GM21390 (cell line): Measurements from ENCODE around the gene RPS6KB2.
"Not testable (repeated sequence)": the region's sequence is repeated elsewhere in the genome, so short reads cannot be mapped to it uniquely, and the experiment has no call there.

ENCODE experiments used
- ATAC-seq: cut with Tn5 transposase; IDR thresholded peaks from one replicate; pipeline ENCODE4 v1.9.1; 2021; ENCODE audit not compliant: unreplicated experiment

Gene RPS6KB2

GRCh38 chr11:67397536-67397935 is 30.8 kb upstream of the RPS6KB2 start:
- no peak for ATAC-seq

GRCh38 chr11:67397986-67398660 is 30.2 kb upstream of the RPS6KB2 start:
- ATAC-seq = no peak

- no peak for ATAC-seq
These were observed 29.4 kb upstream of the RPS6KB2 start for GRCh38 chr11:67398661-67399563.

GRCh38 chr11:67400251-67400941 is 27.9 kb upstream of the RPS6KB2 start:
- no peak for ATAC-seq

GRCh38 chr11:67400942-67401494 is 27.3 kb upstream of the RPS6KB2 start:
- ATAC-seq = peak; percentile 20

GRCh38 chr11:67401495-67402191 is 26.7 kb upstream of the RPS6KB2 start, which contains the start of gene PPP1CA:
Gene PPP1CA (minus strand): TSS chr11:67401858. CDS start chr11:67401782, 76 bp downstream.
- ATAC-seq = peak; percentile 57

- not testable (repeated sequence) for ATAC-seq
These were observed 26.0 kb upstream of the RPS6KB2 start for GRCh38 chr11:67402192-67402839.

- ATAC-seq = not testable (repeated sequence)
These were observed 25.2 kb upstream of the RPS6KB2 start for GRCh38 chr11:67403085-67403484.

GRCh38 chr11:67404515-67405195 is 23.6 kb upstream of the RPS6KB2 start:
- no peak for ATAC-seq

- ATAC-seq = no peak
These were observed 23.1 kb upstream of the RPS6KB2 start for GRCh38 chr11:67405196-67405567.

- ATAC-seq = no peak
These were observed 22.5 kb upstream of the RPS6KB2 start for GRCh38 chr11:67405688-67406339.

- no peak for ATAC-seq
These were observed 21.8 kb upstream of the RPS6KB2 start for GRCh38 chr11:67406420-67406968.

GRCh38 chr11:67406969-67407687 is 21.2 kb upstream of the RPS6KB2 start:
- no peak for ATAC-seq

- ATAC-seq = no peak
These were observed 20.6 kb upstream of the RPS6KB2 start for GRCh38 chr11:67407688-67408163.

- ATAC-seq = no peak
These were observed 19.7 kb upstream of the RPS6KB2 start for GRCh38 chr11:67408437-67409200.

- ATAC-seq = no peak
These were observed 19.0 kb upstream of the RPS6KB2 start for GRCh38 chr11:67409261-67409666.

GRCh38 chr11:67409781-67410368 is 18.4 kb upstream of the RPS6KB2 start:
- no peak for ATAC-seq
